Measurements from ENCODE around the gene SLC24A3.

- TF ChIP-seq SP1 (IDR thresholded peaks at IDR 0.05) (no peak), BHLHE40 (IDR thresholded peaks at IDR 0.05; ENCODE audit: borderline replicate concordance) (no peak), ELF4 (IDR thresholded peaks at IDR 0.05) (no peak), SUZ12 (IDR thresholded peaks at IDR 0.05) (no peak), L3MBTL2 (conservative IDR thresholded peaks at IDR 0.05) (no peak), ARNT (IDR thresholded peaks at IDR 0.05) (no peak), TARDBP (IDR thresholded peaks at IDR 0.05) (no peak), ZNF384 (IDR thresholded peaks at IDR 0.05) (no peak), FOXA1 (IDR thresholded peaks at IDR 0.05) (no peak), NFRKB (IDR thresholded peaks at IDR 0.05) (no peak)
- TF ChIP-seq, protein P1, sequence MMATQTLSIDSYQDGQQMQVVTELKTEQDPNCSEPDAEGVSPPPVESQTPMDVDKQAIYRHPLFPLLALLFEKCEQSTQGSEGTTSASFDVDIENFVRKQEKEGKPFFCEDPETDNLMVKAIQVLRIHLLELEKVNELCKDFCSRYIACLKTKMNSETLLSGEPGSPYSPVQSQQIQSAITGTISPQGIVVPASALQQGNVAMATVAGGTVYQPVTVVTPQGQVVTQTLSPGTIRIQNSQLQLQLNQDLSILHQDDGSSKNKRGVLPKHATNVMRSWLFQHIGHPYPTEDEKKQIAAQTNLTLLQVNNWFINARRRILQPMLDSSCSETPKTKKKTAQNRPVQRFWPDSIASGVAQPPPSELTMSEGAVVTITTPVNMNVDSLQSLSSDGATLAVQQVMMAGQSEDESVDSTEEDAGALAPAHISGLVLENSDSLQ (IDR thresholded peaks at IDR 0.05): no peak
Observed at GRCh38 chr20:19301843-19302242, 89.4 kb downstream of the SLC24A3 start.
